Embryonic facial prominence (tissue), 1 donor: ENCODE measurements around the gene MACIR.

Experiments used
- DNase-seq: peaks from one replicate; pipeline ENCODE4 v3.0.0-alpha.2; 2016; ENCODE audit errors: extremely low spot score

The MACIR gene

DNA sequence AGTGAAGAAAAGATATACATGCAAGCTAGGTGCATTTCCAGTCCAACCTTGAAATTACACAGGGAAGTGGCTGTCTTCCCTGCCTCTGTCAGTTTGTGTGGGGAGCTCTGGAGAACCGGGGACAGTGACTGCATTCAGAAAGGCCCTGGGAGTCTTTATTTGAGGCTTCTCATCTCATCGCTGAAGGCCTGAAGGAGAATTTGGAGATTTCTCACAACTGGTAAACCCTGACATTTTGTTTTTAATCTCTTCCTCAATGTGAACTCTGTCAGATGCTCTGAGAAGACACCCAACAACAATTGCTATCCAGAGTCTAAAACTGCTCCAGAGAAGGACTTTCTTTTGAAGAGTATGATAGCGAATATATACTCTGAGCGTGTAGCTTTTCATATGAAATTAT lies 33.0 kb downstream of the MACIR start:
- DNase-seq, result no peak

DNA sequence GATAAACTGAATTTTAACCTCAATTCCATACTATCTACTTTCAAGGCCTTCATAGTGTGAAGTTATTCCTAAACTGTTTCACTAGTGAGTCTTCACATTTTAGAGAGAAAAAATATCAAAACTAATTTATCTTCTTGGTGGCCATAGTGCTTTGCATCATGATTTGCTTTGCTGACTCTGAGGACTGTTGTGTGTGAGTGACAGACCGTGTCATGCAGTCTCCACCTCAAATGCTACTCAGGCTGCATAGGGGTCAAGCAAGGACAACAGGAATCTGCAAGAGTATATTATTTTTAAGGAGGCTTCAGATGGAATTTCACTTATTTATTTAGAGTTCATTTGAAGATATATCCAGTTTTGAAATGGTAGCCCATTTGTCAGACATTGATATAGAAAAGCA lies 34.5 kb downstream of the MACIR start:
- no peak for DNase-seq

DNA sequence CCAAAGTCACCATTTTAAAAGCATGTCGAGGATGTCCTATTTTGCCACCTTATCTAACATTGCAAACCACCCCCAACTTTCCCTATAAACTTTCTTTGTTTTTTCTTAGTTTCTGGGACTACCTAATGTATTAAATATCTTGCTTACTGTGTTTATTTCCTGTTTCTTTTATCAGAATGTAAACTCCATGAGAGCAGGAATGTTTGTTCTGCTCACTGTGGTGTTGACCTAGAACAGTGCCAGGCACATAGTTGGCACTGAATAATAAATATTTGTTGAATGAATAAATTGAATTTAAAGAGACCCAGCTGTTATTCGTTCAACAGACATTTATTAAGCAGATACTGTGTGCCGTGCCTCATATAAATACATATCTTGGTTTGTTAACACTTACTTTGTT lies 35.2 kb downstream of the MACIR start:
- no peak for DNase-seq

DNA sequence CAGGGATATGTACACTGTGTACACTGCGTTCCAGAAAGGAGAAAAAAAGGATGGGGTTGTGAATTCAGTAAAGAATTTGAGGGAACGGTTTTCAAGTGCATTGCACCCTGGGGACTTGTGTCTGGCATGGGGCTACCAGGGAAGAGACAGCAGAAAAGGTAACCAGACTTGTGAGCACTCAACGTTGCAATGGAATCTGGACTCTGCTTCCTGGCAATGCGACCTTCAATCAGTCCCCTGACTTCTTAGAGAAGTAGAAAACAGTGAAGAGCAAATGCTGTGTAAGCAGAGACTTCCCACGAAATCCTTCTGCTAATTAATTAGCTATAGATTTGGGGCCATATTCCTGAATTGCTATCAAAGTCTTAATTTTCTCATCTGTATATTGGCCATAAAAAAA lies 36.3 kb downstream of the MACIR start:
- no peak for DNase-seq

DNA sequence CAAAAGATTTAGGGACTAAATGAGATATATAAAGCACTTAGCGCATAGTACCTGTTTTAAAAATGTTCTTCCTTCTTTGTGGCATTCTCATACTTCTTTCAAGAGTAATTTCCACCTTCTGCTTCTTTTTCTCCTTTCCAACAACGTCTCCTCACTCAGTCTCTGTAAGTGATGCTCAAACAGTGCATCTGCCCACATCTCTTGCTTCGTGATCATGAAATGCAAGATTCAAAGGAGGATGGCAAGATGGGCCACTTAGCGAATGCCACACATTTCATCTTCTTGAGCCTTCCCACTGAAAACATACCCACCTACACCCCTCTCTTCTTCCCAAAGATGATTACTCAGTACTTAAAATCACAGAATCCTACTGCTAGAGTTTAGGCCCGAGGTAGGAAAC lies 36.9 kb downstream of the MACIR start:
- DNase-seq, result no peak

DNA sequence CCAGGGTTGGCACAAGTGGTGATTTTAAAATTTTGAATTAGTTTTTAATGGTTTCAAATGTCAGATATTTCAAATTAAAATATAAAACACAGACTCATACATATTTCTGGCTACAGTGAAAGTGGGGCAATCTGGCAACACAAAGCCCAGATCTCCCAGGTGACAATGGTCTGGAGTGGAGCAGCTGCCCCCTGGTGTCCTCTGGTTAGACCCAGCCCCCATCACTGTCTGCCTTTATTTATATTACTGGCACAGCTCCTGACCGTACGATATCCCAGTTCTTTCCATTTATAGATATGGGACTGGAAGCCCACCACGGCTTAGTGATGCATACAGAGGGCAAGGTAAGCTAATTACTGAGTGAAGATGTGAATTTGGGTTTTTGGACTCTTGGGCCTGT lies 37.3 kb downstream of the MACIR start:
- DNase-seq, result no peak

DNA sequence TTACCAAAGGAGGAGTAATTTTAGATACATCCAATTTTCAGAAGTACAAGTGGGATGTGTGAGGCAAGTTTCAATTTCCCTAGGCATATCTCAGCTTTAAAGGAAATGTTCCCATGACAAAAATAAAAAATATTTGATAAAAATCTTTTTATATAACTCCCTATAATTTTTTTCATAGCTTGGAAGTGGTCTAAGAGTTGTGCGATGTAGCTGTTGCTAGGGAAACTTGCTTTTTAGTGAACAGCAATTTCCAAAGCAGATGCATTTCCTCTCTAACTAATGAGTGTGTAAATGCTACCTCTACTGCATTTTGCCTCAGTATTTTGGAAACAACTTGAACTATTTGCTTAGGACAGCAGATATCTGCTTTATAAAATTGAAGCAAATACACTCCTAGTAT lies 39.6 kb downstream of the MACIR start:
- DNase-seq, result no peak

DNA sequence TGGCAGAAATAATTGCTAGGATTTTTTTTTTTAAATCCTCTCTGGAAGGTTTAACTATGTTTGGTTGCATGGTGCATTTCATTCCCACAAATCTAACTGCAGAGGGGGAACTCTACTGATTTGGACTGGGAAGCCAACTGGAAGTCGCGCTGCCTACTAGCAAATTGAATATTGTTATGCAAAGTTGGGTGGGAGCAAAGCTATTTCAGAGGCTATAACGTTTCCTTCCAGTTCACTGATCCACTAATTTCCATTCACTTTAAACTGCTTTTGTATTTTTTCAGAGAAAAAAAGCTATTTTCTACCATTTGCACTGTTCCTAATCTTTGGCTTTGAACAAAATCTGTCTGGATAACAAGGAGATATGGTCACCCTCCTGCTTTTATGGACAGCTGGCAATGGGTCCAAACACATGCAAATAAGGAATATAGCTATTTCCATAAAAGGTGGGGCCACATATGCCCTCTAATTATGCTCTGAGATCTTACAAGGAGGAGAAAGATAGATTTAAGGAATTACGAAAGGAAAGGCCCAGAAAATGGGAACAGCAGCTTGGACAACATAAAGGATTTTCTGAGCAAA lies 40.1 kb downstream of the MACIR start:
- no peak for DNase-seq

DNA sequence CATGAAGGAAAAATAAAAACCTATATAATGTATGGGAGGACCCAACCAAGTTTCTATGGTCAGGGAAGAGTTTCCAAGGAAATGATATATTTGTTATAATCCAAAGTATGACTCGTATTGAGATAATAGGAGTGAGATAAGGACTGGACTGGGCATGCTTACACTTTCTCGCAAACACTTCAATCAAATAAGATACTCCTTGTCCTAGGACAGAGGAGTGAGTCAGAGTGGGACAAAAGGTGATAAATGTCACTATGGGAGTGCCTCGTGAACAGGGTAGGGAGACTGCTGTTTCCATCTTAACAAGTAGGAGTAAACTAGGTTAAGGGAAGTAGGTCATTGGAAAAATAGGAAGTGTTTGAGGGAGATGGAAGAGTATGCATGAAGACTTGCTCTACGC lies 47.2 kb downstream of the MACIR start:
- no peak for DNase-seq

DNA sequence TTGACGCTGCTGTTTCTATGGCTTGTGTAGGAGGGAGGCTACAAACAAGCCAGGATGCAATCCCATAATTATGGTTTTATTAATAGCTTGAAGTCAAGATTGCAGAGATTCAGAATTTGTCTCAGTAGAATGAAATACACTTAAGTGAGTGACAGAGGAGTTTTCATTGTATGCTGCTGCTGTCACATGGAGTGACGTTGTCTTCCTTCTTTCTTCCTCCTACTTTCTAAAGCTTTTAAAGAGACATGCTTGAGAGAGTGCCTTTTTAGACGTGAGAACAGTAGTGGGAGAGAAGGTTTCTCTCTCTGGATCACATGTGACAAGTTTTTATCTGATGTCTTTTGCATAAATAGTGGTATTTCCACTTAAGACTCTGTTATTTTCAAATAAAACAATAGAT lies 48.9 kb downstream of the MACIR start:
- no peak for DNase-seq

DNA sequence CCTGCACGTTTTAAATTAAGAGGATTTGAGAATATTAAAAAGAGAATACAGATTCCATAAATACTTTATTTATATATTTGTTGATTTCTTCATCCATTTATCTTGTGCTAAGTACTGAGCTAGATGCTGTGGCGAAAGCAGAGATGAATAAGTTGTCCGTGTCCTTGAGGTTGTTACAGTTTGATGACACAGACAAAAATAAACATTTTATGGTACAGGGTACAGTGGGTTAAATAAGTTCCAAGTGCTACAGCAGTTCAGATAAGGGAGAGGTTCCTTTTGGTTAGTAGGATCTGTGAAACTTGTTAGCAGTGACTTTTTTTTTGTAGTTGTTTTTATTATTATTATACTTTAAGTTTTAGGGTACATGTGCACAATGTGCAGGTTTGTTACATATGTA lies 50.2 kb downstream of the MACIR start:
- no peak for DNase-seq

DNA sequence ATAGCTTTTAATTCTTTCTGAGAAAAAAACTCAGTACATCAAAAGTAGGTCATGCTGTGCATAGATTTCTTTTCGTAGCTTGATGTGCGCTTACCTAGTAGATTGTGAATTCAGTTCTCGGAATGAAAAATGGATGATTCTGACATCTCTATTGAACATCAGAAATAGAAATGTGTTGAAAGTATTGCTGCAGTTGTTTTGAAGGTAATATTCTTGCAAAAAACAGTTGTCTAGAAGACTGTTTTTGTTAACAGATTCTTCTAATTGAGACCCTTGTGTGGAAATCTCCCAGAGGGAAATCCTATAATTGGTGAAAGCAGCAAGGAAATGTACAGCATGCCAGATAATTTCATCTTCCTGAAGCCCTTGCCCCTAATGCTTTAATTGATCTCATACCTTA lies 54.5 kb downstream of the MACIR start:
- DNase-seq, result no peak

DNA sequence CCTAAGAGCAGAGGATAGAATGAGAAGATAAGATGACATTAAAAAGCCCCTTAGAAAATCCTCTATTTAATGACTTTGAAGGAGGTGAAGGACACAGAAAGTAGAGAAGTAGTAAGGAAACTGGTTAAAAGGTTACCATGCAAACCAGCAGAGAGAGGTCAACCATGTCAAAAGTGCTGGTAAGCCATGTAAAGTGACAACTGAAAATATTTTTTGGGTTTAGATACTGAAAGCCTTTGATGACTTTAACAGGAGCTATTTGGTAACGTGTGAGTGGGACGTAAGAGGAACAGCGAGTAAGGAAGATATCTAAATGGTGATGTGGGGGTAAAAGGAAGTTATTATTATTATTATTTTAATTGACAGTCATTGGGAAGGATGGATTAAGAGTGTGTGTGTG lies 56.9 kb downstream of the MACIR start:
- DNase-seq, result no peak

DNA sequence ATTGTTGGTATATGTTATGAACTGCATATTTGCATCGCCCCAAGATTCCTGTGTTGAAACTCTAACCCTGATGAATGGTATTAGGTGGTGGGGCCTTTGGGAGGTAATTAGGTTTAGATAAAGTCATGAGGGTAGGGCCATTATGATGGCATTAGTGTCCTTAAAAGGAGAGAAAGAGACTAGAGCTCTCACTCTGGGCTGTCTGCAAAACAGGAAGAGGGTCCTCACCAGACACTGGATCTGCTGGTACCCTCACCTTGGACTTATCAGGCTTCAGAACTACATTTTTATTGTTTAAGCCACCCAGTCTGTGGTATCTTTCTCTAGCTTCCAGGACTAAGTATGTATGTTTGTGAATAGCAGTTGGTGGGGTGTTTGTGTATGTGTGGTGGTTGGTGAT lies 68.9 kb downstream of the MACIR start:
- DNase-seq, result no peak

DNA sequence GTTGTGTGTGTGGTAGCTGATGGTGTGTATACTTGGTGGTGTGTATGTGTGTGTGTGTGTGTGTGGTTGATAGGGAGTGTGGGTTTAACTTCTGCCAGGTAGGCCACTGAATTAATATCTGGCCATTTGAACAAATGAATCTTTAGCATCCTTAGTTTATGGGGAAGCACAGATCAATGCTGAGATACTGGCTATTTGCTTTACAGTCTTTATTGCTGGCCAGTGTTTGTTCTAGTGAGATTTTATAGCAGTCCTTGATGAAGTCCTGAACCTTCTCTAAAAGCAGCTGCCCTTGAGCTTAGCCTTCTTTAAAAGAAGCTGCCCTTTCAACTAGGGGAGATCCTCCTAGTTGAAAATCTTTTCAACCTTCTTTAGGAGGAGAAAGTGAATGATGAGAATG lies 69.3 kb downstream of the MACIR start:
- DNase-seq, result no peak
